HepG2 (cell line): ENCODE results near the gene ZNF277. TPM values are rescaled to one million over a fixed set of nuclear protein-coding genes. Genes with fewer than 3 reads are reported as not detected.

Source experiments
- DRAP1 ChIP-seq: IDR thresholded peaks from 2 replicates; pipeline ENCODE4 v1.6.1; 2016; ENCODE audit warnings: missing genetic modification reagents, missing compliant biosample characterization
- HMG20B ChIP-seq: conservative IDR thresholded peaks from 2 replicates; pipeline ENCODE4 v1.6.1; 2016; ENCODE audit warnings: missing genetic modification reagents, missing compliant biosample characterization
- HMGXB4 ChIP-seq, 2 experiments: sonication (generic) in 1 of 2; formaldehyde crosslinking in 1 of 2; IDR thresholded peaks; 2 replicates each; pipeline versions ENCODE4 v1.4.0 to v1.6.1; 2018 to 2020; ENCODE audit warnings: missing genetic modification reagents in 2 of 2, borderline replicate concordance in 1 of 2, low read depth in 1 of 2, mild to moderate bottlenecking in 1 of 2, missing biosample characterization in 1 of 2
- HNF4G ChIP-seq, 2 experiments: sonication (generic) in 1 of 2; formaldehyde crosslinking in 1 of 2; IDR thresholded peaks; 2 replicates each; pipeline versions ENCODE4 v1.4.0 to v1.6.1; 2011 to 2020; ENCODE audit warnings: borderline replicate concordance in 2 of 2, low read depth in 2 of 2, mild to moderate bottlenecking in 2 of 2, low read length in 1 of 2, missing genetic modification reagents in 1 of 2, moderate library complexity in 1 of 2
- MAZ ChIP-seq, 2 experiments: sonication (generic) in 1 of 2; formaldehyde crosslinking in 1 of 2; IDR thresholded peaks; 2 replicates each; pipeline versions ENCODE4 v1.5.0 to v1.6.1; 2012 to 2020; ENCODE audit warnings: low read depth in 2 of 2, mild to moderate bottlenecking in 2 of 2, borderline replicate concordance in 1 of 2, improper control_type of control experiment in 1 of 2, low read length in 1 of 2, missing genetic modification reagents in 1 of 2, moderate library complexity in 1 of 2
- MEIS2 ChIP-seq: sonication (generic); formaldehyde crosslinking; IDR thresholded peaks from 2 replicates; pipeline ENCODE4 v1.9.0; 2021; ENCODE audit warnings: mild to moderate bottlenecking, missing genetic modification reagents
- NKX3-1 ChIP-seq: sonication (generic); formaldehyde crosslinking; IDR thresholded peaks from 2 replicates; pipeline ENCODE4 v1.5.0; 2020; ENCODE audit warnings: missing genetic modification reagents
- NPAS2 ChIP-seq: sonication (generic); formaldehyde crosslinking; IDR thresholded peaks from 2 replicates; pipeline ENCODE4 v1.8.0; 2022; ENCODE audit warnings: mild to moderate bottlenecking, missing genetic modification reagents, borderline replicate concordance
- RBM39 ChIP-seq: fragments of 200-400 bp; formaldehyde crosslinking; IDR thresholded peaks from one replicate; pipeline ENCODE4 v1.6.1; 2018; ENCODE audit warnings: antibody characterized with exemption, mild to moderate bottlenecking, low read depth, low read length; ENCODE audit not compliant: poor library complexity, severe bottlenecking
- SAFB2 ChIP-seq: sonication (generic); formaldehyde crosslinking; IDR thresholded peaks from 2 replicates; pipeline ENCODE4 v1.5.1; 2020; ENCODE audit warnings: missing genetic modification reagents, low read depth, mild to moderate bottlenecking, borderline replicate concordance
- SALL2 ChIP-seq: sonication (generic); formaldehyde crosslinking; IDR thresholded peaks from 2 replicates; pipeline ENCODE4 v1.8.1; 2023; ENCODE audit warnings: mild to moderate bottlenecking, missing genetic modification reagents, inconsistent platforms
- SATB2 ChIP-seq: sonication (generic); formaldehyde crosslinking; IDR thresholded peaks from 2 replicates; pipeline ENCODE4 v1.5.0; 2020; ENCODE audit warnings: missing genetic modification reagents
- SMARCE1 ChIP-seq: fragments of 450-650 bp; IDR thresholded peaks from 2 replicates; pipeline ENCODE4 v1.6.1; 2017; ENCODE audit warnings: borderline replicate concordance
- THAP7 ChIP-seq: sonication (generic); formaldehyde crosslinking; IDR thresholded peaks from 2 replicates; pipeline ENCODE4 v1.8.1; 2023; ENCODE audit warnings: mild to moderate bottlenecking, missing genetic modification reagents
- ZNF20 ChIP-seq: sonication (generic); formaldehyde crosslinking; IDR thresholded peaks from 2 replicates; pipeline ENCODE4 v1.4.0; 2020; ENCODE audit warnings: mild to moderate bottlenecking, moderate library complexity, missing genetic modification reagents
- ZNF441 ChIP-seq: sonication (generic); formaldehyde crosslinking; IDR thresholded peaks from 2 replicates; pipeline ENCODE4 v1.7.0; 2021; ENCODE audit warnings: missing genetic modification reagents, borderline replicate concordance
- ZNF513 ChIP-seq: sonication (generic); formaldehyde crosslinking; conservative IDR thresholded peaks from 2 replicates; pipeline ENCODE4 v1.5.0; 2020; ENCODE audit warnings: missing genetic modification reagents
- ZNF543 ChIP-seq: sonication (generic); formaldehyde crosslinking; IDR thresholded peaks from 2 replicates; pipeline ENCODE4 v1.4.0; 2020; ENCODE audit warnings: mild to moderate bottlenecking, missing genetic modification reagents
- ZNF546 ChIP-seq: sonication (generic); formaldehyde crosslinking; conservative IDR thresholded peaks from 2 replicates; pipeline ENCODE4 v1.8.1; 2023; ENCODE audit warnings: mild to moderate bottlenecking, missing genetic modification reagents
- ZNF597 ChIP-seq: sonication (generic); formaldehyde crosslinking; IDR thresholded peaks from 2 replicates; pipeline ENCODE4 v1.5.0; 2020; ENCODE audit warnings: missing genetic modification reagents
- polyA plus RNA-seq, 8 experiments: library from polyadenylated mRNA; depleted of rRNA in 3 of 8; stranded (reverse) in 7 of 8; unstranded in 1 of 8; fragments of >200 nt; fragmentation: Illumina TruSeq in 4 of 8; extraction: Trizol in 4 of 8; gene quantifications; 2 replicates each; pipeline versions ENCODE4 v1.2.1 to v1.2.3, GENCODE V29; 2011 to 2016; ENCODE audit warnings: low read depth in 4 of 8, missing spikeins in 1 of 8, mixed read lengths in 1 of 8; ENCODE audit not compliant: insufficient read depth in 1 of 8
- total RNA-seq, 5 experiments: library from RNA; depleted of rRNA; stranded (reverse); fragments of >200 nt; fragmentation: Illumina TruSeq; extraction: Trizol; gene quantifications; 2 replicates each; pipeline ENCODE4 v1.2.3, GENCODE V29; 2016; ENCODE audit warnings: low read depth in 1 of 5

The ZNF277 gene
- total and polyA plus RNA-seq, 2 of the 13 experiments (the other 11 are each of a cell fraction or from before 2014, with no cell fraction given), result 29.1 to 30.1 TPM

GRCh38 chr7:112205343-112206237, 905 bp upstream of the ZNF277 start (continued):
- TF ChIP-seq HMGXB4 (CRISPR knock-in tag; IDR thresholded peaks at IDR 0.05; ENCODE audit: borderline replicate concordance in 1 of 2, low read depth in 1 of 2) (peak in 1 of 2 experiments; percentile 69; a peak in 3 of 4 replicates), SMARCE1 (no peak), ZNF513 (CRISPR knock-in tag) (no peak), THAP7 (CRISPR knock-in tag) (no peak), NPAS2 (CRISPR knock-in tag) (no peak), HNF4G (IDR thresholded peaks at IDR 0.05; ENCODE audit: borderline replicate concordance, low read depth, low read length) (no peak), HNF4G (CRISPR knock-in tag; IDR thresholded peaks at IDR 0.05; ENCODE audit: borderline replicate concordance, low read depth) (no peak), SAFB2 (CRISPR knock-in tag) (no peak), NKX3-1 (CRISPR knock-in tag) (0 out of 2 replicates have a peak, but pooled peaks have one; percentile 27), DRAP1 (CRISPR knock-in tag) (no peak), SALL2 (no peak), ZNF441 (peak; percentile 8; the same call in 1 of the 2 replicates), ZNF543 (CRISPR knock-in tag) (peak; percentile 13; the same call in 1 of the 2 replicates), SATB2 (no peak), MAZ (IDR thresholded peaks at IDR 0.05; ENCODE audit: borderline replicate concordance, low read depth, low read length) (no peak), MAZ (CRISPR knock-in tag; IDR thresholded peaks at IDR 0.05; ENCODE audit: low read depth) (no peak), RBM39 (peak; percentile 18), MEIS2 (CRISPR knock-in tag) (no peak), ZNF597 (CRISPR knock-in tag) (no peak), ZNF20 (CRISPR knock-in tag) (no peak), ZNF546 (CRISPR knock-in tag) (no peak), HMG20B (CRISPR knock-in tag) (no peak)
